Type B pancreatic cell (in vitro differentiated cells): ENCODE results near the gene NOP16. TPM values are rescaled to one million over a fixed set of nuclear protein-coding genes. Genes with fewer than 3 reads are reported as not detected.

ENCODE experiments used
- DNase-seq: peaks from one replicate; pipeline ENCODE4 v3.0.0; 2021; ENCODE audit warnings: mixed read lengths; ENCODE audit not compliant: unreplicated experiment; ENCODE audit errors: extremely low spot score
- H3K27ac Mint-ChIP-seq: 2 replicates; pipeline ENCODE4 v1.8.0; 2021; ENCODE audit warnings: mild to moderate bottlenecking, mixed read lengths
- H3K27me3 Mint-ChIP-seq: 2 replicates; pipeline ENCODE4 v1.8.0; 2021; ENCODE audit warnings: mixed read lengths
- H3K36me3 Mint-ChIP-seq: 2 replicates; pipeline ENCODE4 v1.8.0; 2021; ENCODE audit warnings: mixed read lengths
- H3K4me1 Mint-ChIP-seq: one replicate; pipeline ENCODE4 v1.8.0; 2021; ENCODE audit warnings: mixed read lengths; ENCODE audit not compliant: unreplicated experiment
- H3K4me3 Mint-ChIP-seq: 2 replicates; pipeline ENCODE4 v1.8.0; 2021; ENCODE audit warnings: mild to moderate bottlenecking, mixed read lengths
- H3K9me3 Mint-ChIP-seq: 2 replicates; pipeline ENCODE4 v1.8.0; 2021; ENCODE audit warnings: mixed read lengths
- total RNA-seq: library from RNA; stranded (reverse); gene quantifications from 2 replicates; pipeline ENCODE4 v1.2.1, GENCODE V29; 2021; ENCODE audit warnings: low replicate concordance
- TF ChIP-seq, protein P1 (sequence below): fragments of 200-600 bp; sonication (generic); conservative IDR thresholded peaks from 2 replicates; pipeline ENCODE4 v1.5.0; 2021; ENCODE audit warnings: antibody characterized with exemption, mild to moderate bottlenecking

The NOP16 gene
- total RNA-seq, 1 donor from 2014 or later, result 42.5 TPM

DNA sequence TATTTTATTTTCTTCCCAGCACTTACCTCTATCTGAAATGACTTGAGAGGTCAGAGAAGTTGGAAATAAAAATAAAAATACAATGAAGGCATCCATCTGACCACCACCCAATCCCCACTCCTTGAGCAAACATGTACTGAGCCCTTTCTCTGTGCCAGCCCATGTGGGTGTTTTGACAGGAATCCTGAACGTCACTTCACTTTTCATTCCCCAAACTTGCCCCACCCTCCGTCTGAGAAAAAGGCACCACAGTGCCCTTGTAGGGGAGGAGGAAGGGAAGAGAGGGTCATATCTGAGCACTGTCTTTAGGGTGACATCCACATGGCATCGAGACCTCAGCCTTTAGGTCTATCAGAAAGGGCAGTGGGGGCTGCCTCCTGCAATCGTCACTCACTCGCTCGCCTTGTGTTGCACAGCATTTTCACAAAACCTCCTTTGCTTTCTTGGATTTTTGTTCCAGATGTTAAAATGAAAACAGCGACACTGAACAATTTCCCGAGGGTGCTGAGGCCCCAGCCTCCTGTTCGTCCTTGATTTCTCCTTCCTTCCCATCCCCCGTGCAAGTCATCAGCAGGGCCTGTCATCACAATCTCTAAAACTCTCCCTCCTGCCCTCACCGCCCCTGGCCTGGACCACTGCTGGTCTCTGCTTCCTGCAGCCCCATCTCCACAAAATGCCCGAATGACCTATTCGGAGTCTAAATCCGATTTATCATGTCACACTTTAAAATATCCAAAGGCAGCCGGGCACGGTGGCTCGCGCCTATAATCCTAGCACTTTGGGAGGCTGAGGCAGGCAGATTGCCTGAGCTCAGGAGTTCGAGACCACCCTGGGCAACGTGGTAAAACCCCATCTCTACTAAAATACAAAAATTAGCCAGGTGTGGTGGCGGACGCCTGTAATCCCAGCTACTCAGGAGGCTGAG, 13.1 kb upstream of the NOP16 start:
- TF ChIP-seq, protein P1, sequence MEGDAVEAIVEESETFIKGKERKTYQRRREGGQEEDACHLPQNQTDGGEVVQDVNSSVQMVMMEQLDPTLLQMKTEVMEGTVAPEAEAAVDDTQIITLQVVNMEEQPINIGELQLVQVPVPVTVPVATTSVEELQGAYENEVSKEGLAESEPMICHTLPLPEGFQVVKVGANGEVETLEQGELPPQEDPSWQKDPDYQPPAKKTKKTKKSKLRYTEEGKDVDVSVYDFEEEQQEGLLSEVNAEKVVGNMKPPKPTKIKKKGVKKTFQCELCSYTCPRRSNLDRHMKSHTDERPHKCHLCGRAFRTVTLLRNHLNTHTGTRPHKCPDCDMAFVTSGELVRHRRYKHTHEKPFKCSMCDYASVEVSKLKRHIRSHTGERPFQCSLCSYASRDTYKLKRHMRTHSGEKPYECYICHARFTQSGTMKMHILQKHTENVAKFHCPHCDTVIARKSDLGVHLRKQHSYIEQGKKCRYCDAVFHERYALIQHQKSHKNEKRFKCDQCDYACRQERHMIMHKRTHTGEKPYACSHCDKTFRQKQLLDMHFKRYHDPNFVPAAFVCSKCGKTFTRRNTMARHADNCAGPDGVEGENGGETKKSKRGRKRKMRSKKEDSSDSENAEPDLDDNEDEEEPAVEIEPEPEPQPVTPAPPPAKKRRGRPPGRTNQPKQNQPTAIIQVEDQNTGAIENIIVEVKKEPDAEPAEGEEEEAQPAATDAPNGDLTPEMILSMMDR, result no peak
- no peaks in the 10 kb centered on the region for H3K9me3 Mint-ChIP-seq
- peaks cover 12% of the 10 kb centered on the region for H3K36me3 Mint-ChIP-seq
- H3K27ac Mint-ChIP-seq, result peak overlapping the region; percentile 91
- H3K4me1 Mint-ChIP-seq, result peaks cover 25% of the 10 kb centered on the region
- H3K27me3 Mint-ChIP-seq, result no peaks in the 10 kb centered on the region
- H3K4me3 Mint-ChIP-seq, result peak overlapping the region; percentile 39
- DNase-seq, result no peak

DNA sequence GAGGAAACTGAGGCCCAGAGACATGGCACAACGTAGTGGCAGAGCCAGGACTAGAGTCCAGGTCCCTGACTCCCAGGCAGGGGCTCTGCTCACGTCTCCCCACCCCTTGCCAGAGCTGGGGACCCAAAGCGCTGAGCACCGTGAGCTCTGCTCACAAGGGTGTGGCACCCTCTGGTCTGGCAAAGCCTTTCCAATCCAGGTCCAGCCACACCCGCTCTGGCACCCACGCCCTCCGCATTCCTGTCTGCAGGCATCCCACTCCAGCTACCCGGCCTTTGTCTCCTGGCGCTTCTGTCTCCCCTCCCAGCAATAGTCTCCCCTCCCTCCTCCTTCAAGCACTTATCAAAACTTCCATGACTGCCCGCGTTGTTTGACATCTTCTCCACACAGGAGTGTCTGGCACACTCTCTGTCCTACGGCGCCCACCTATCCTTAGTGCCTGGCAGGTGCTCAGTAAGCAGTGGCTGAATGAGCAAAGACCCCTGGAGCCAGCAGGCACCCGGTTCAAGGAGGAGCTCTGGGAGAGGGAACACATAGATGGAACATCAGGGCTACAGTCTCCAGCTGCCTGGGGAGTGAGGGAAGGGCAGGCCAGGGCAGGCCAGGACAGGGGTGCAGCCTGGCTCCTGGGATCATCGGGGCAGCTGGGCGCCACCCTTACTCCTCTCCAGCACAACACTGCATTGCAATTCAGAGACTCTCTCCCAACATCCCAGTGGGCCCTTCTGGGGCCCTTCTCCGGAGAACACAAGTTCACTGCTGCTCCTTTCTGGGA, 12.2 kb upstream of the NOP16 start:
- DNase-seq, result no peak
- H3K4me1 Mint-ChIP-seq, result peaks cover 31% of the 10 kb centered on the region
- peak overlapping the region; percentile 91 for H3K27ac Mint-ChIP-seq
- TF ChIP-seq, protein P1, result no peak
- peaks cover 12% of the 10 kb centered on the region for H3K36me3 Mint-ChIP-seq
- peak overlapping the region; percentile 44 for H3K4me3 Mint-ChIP-seq
- no peaks in the 10 kb centered on the region for H3K9me3 Mint-ChIP-seq
- H3K27me3 Mint-ChIP-seq, result no peaks in the 10 kb centered on the region

DNA sequence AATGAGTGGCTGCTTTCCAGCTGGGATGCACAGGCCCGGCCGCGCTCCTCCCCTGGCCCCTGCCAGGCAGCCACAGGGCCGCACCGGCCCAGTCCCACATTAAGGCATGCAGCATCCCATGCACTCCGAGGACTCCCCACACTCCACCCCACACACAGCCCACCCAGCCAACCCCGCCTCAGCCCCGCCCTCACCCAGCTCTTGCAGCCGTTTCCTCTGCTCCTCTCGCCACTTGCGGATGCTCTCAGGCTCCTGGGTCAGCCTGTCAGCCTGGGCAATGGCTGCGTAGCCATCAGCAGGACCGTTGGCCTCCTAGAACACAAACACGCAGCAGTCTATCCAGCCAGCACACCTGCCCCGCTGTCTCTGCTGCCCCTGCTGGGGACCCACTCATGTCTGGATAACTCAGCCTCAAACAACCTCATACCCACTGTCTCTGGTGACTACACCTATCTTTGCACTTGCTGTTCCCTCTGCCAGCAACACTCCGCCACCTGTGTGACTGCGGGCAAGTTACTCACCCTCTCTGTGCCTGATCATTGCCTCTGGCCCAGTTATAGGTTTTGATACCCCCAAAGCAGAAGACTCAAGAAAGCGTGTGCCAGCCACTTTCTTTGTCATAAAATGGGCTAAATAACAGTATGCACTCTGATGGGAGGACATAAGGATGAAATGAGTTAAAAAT, 9.5 kb upstream of the NOP16 start:
- TF ChIP-seq, protein P1, result no peak
- peaks cover 31% of the 10 kb centered on the region for H3K4me1 Mint-ChIP-seq
- no peaks in the 10 kb centered on the region for H3K9me3 Mint-ChIP-seq
- no peak for DNase-seq
- peak overlapping the region; percentile 72 for H3K27ac Mint-ChIP-seq
- no peaks in the 10 kb centered on the region for H3K27me3 Mint-ChIP-seq
- H3K36me3 Mint-ChIP-seq, result peaks cover 12% of the 10 kb centered on the region
- H3K4me3 Mint-ChIP-seq, result no peak overlapping the region

DNA sequence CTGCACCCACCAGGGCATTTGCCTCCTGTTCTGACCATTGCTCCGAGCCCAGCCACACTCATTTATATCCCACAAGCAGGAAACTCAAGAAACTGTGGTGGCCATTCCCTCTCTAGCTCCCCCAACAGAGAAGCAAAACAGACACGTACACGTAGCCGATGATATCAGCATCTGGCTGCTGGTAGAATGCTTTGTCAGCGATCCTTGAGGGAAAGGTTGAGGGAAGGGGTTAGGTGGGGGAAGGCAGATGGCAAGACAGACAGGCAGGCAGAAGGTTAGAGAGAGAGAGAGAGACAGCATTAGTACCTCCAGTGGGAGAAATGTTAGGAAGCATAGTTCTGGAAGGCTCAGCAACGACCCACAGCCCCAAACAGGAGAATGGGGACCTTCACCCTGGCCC, 7.9 kb upstream of the NOP16 start:
- Mint-ChIP-seq H3K4me3 (no peak overlapping the region), H3K27ac (peak overlapping the region; percentile 85), H3K9me3 (no peaks in the 10 kb centered on the region), H3K4me1 (peaks cover 20% of the 10 kb centered on the region), H3K36me3 (peaks cover 13% of the 10 kb centered on the region), H3K27me3 (no peaks in the 10 kb centered on the region)
- DNase-seq, result no peak
- TF ChIP-seq, protein P1, result no peak

DNA sequence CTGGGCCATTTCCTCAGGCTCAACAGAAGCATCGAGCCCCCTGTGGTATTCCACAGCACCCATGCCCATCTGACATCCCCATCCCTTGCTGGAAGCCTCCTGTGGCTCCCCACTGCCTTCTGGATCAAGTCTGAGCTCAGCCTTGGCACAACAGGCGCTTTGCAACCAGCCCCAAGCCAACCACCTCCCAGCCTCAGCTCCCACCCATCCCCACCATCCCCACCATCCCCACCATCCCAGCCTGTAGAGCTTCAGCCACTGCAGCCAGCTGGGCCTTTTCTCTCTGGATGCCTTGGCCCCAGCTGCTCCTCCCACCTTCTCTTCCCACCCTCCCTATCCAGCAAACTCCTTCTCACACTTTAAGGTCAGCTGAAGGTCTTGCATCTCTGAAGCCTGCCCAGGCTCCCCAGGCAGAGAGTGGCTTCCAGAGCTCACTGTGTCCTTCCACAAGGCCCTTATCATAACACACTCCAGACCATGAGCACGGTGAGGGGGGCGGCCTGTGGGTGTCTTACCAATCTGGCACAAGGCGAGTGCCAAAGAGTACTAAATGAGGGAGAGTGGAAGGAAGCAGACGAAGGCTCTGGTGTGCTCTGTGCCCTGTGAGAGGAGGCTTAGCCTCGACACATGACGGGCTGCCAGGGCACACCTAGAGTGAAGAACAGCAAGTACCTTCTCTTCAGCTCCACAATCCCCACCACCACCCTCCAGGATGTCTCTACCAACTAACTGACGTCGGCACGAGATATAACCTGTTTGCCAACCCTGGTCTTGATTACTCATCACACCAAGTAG, 6.7 kb upstream of the NOP16 start:
- Mint-ChIP-seq H3K9me3 (no peaks in the 10 kb centered on the region), H3K4me1 (peaks cover 11% of the 10 kb centered on the region), H3K4me3 (no peak overlapping the region), H3K27me3 (no peaks in the 10 kb centered on the region), H3K36me3 (peaks cover 13% of the 10 kb centered on the region), H3K27ac (peak overlapping the region; percentile 34)
- TF ChIP-seq, protein P1, result no peak
- DNase-seq, result no peak
